HCT116 (cell line): Measurements from ENCODE around the gene RALGPS2. TPM values are rescaled to one million over a fixed set of nuclear protein-coding genes. Genes with fewer than 3 reads are reported as not detected.

Experiments used
- ATAC-seq: fragments of 200-7000 bp; cut with Tn5 transposase; 2 replicates; pipeline ENCODE4 v1.9.1; 2020; ENCODE audit warnings: mild to moderate bottlenecking, moderate library complexity
- BruUV-seq: library from RNA; stranded (reverse); fragments of 400-500 nt; replicated peaks from 2 replicates; lab custom pipeline; 2021; lab: Mats Ljungman, UMichigan
- CTCF ChIA-PET: fragments of 300-600 bp; sonication (Branson Sonifier 250); formaldehyde crosslinking; loops from one replicate; lab custom pipeline; 2021; ENCODE audit warnings: antibody characterized with exemption; lab: Charles Lee
- POLR2A ChIA-PET: fragments of 300-600, 350-600 bp; sonication (Branson Sonifier 250); formaldehyde crosslinking; loops from one replicate; lab custom pipeline; 2021; ENCODE audit warnings: antibody characterized with exemption; lab: Charles Lee
- RAD21 ChIA-PET, 2 experiments: fragments of 300-600 bp; sonication (Branson Sonifier 250); formaldehyde crosslinking; loops; one replicate each; lab custom pipeline; 2023; ENCODE audit warnings: low total read pairs in 2 of 2; ENCODE audit not compliant: uncharacterized antibody in 2 of 2, unreplicated experiment in 2 of 2, low non-redundant PET in 1 of 2; lab: Charles Lee
- DNase-seq: peaks from one replicate; pipeline ENCODE4 v3.0.0-alpha.2; 2010; ENCODE audit warnings: low read depth, low spot score
- H2AFZ ChIP-seq: fragments of 200-600 bp; shearing (Covaris generic), sonication (generic); 2 replicates; pipeline ENCODE4 v1.6.1; 2017; ENCODE audit warnings: low read depth, mixed run types, mixed read lengths, antibody characterized with exemption, low read length; ENCODE audit not compliant: poor library complexity, severe bottlenecking
- H3K27ac ChIP-seq: 2 replicates; pipeline ENCODE4 v1.5.1; 2012; ENCODE audit warnings: low read depth, low read length
- H3K27me3 ChIP-seq: fragments of 200-600 bp; sonication (generic); 2 replicates; pipeline ENCODE4 v1.6.1; 2016; ENCODE audit warnings: mixed run types, low read length, mixed read lengths; ENCODE audit not compliant: insufficient read depth
- H3K36me3 ChIP-seq, 2 experiments: fragments of 200-500 bp in 1 of 2; fragments of 200-600 bp in 1 of 2; sonication (Bioruptor generic) in 1 of 2; sonication (generic) in 1 of 2; 2 replicates each; pipeline versions ENCODE4 v1.5.1 to v1.6.1; 2014 to 2016; ENCODE audit warnings: low read length in 2 of 2, inconsistent platforms in 1 of 2, mixed read lengths in 1 of 2, mixed run types in 1 of 2; ENCODE audit not compliant: insufficient read depth in 2 of 2, control insufficient read depth in 1 of 2
- H3K4me1 ChIP-seq, 2 experiments: fragments of 200-600 bp in 1 of 2; sonication (generic) in 1 of 2; 2 replicates each; pipeline versions ENCODE4 v1.5.1 to v1.6.1; 2012 to 2017; ENCODE audit warnings: low read length in 2 of 2, inconsistent platforms in 1 of 2, mild to moderate bottlenecking in 1 of 2, mixed read lengths in 1 of 2, mixed run types in 1 of 2, moderate library complexity in 1 of 2; ENCODE audit not compliant: insufficient read depth in 2 of 2, control insufficient read depth in 1 of 2
- H3K4me2 ChIP-seq: fragments of 200-600 bp; sonication (generic); 2 replicates; pipeline ENCODE4 v1.6.1; 2017; ENCODE audit warnings: mixed run types, low read length, mixed read lengths
- H3K4me3 ChIP-seq, 2 experiments: fragments of 200-600 bp in 1 of 2; sonication (generic) in 1 of 2; replicated peaks in 1 of 2; 2 replicates each; pipeline ENCODE4 v1.5.1; 2011 to 2016; ENCODE audit warnings: low read length in 2 of 2, control low read depth in 1 of 2, low read depth in 1 of 2, mild to moderate bottlenecking in 1 of 2, mixed read lengths in 1 of 2, mixed run types in 1 of 2
- H3K79me2 ChIP-seq: fragments of 200-600 bp; sonication (generic); 2 replicates; pipeline ENCODE4 v1.6.1; 2017; ENCODE audit warnings: mild to moderate bottlenecking, mixed run types, low read length, moderate library complexity, mixed read lengths; ENCODE audit not compliant: insufficient read depth
- H3K9ac ChIP-seq: fragments of 200-600 bp; sonication (generic); 2 replicates; pipeline ENCODE4 v1.6.1; 2016; ENCODE audit warnings: low read length, mixed read lengths
- H3K9me2 ChIP-seq: fragments of 200-600 bp; sonication (generic), shearing (Covaris generic); 2 replicates; pipeline ENCODE4 v1.6.1; 2017; ENCODE audit warnings: mixed run types, mild to moderate bottlenecking, moderate library complexity; ENCODE audit not compliant: insufficient read depth
- H3K9me3 ChIP-seq, 2 experiments: fragments of 200-500 bp in 1 of 2; fragments of 200-600 bp in 1 of 2; sonication (Bioruptor generic) in 1 of 2; sonication (generic) in 1 of 2; 2 replicates each; pipeline ENCODE4 v1.6.1; 2014 to 2017; ENCODE audit warnings: low read length in 2 of 2, mixed read lengths in 2 of 2, inconsistent platforms in 1 of 2, low read depth in 1 of 2, mild to moderate bottlenecking in 1 of 2, mixed run types in 1 of 2, moderate library complexity in 1 of 2; ENCODE audit not compliant: control insufficient read depth in 1 of 2, insufficient read depth in 1 of 2
- H4K20me1 ChIP-seq: fragments of 200-600 bp; sonication (generic), shearing (Covaris generic); 2 replicates; pipeline ENCODE4 v1.6.1; 2017; ENCODE audit warnings: mixed run types, mild to moderate bottlenecking, moderate library complexity; ENCODE audit not compliant: insufficient read depth
- ATF3 ChIP-seq: IDR thresholded peaks from 2 replicates; pipeline ENCODE4 v1.6.1; 2012
- CBX3 ChIP-seq: IDR thresholded peaks from 2 replicates; pipeline ENCODE4 v1.6.1; 2012; ENCODE audit warnings: low read depth
- CEBPB ChIP-seq: IDR thresholded peaks from 2 replicates; pipeline ENCODE4 v1.6.1; 2012; ENCODE audit warnings: low read depth
- CTCF ChIP-seq, 3 experiments: fragments of 200-600 bp in 1 of 3; sonication (generic) in 1 of 3; IDR thresholded peaks in 2 of 3; conservative IDR thresholded peaks in 1 of 3; 2 replicates each; pipeline ENCODE4 v1.5.1; 2012 to 2017; ENCODE audit warnings: low read depth in 2 of 3, low read length in 2 of 3, antibody characterized with exemption in 1 of 3, borderline replicate concordance in 1 of 3, control low read depth in 1 of 3, mild to moderate bottlenecking in 1 of 3, mixed read lengths in 1 of 3, mixed run types in 1 of 3, moderate library complexity in 1 of 3; ENCODE audit not compliant: insufficient read depth in 1 of 3
- EGR1 ChIP-seq: IDR thresholded peaks from 2 replicates; pipeline ENCODE4 v1.6.1; 2012; ENCODE audit warnings: low read depth
- ELF1 ChIP-seq: IDR thresholded peaks from 2 replicates; pipeline ENCODE4 v1.6.1; 2012; ENCODE audit warnings: low read depth, borderline replicate concordance
- EZH2 ChIP-seq: fragments of 200-600 bp; sonication (generic); IDR thresholded peaks from 2 replicates; pipeline ENCODE4 v1.6.1; 2017; ENCODE audit warnings: antibody characterized with exemption, mixed run types
- EZH2phosphoT487 ChIP-seq: fragments of 200-600 bp; IDR thresholded peaks from 2 replicates; pipeline ENCODE4 v1.6.1; 2018; ENCODE audit warnings: antibody characterized with exemption, borderline replicate concordance
- FOSL1 ChIP-seq: IDR thresholded peaks from 2 replicates; pipeline ENCODE4 v1.6.1; 2012; ENCODE audit warnings: low read depth
- POLR2A ChIP-seq: IDR thresholded peaks from 2 replicates; pipeline ENCODE4 v1.7.0; 2011; ENCODE audit warnings: borderline replicate concordance; ENCODE audit not compliant: insufficient read depth, insufficient read length; ENCODE audit errors: extremely low read depth
- POLR2AphosphoS5 ChIP-seq: IDR thresholded peaks from 2 replicates; pipeline ENCODE4 v1.6.1; 2011; ENCODE audit warnings: mild to moderate bottlenecking, low read depth, low read length, moderate library complexity
- RAD21 ChIP-seq: IDR thresholded peaks from 2 replicates; pipeline ENCODE4 v1.6.1; 2012; ENCODE audit warnings: low read depth, mild to moderate bottlenecking
- SIN3A ChIP-seq: IDR thresholded peaks from 2 replicates; pipeline ENCODE4 v1.6.1; 2012; ENCODE audit warnings: low read depth
- SP1 ChIP-seq: IDR thresholded peaks from 2 replicates; pipeline ENCODE4 v1.6.1; 2012; ENCODE audit warnings: low read depth
- SRF ChIP-seq: IDR thresholded peaks from 2 replicates; pipeline ENCODE4 v1.6.1; 2012; ENCODE audit warnings: low read depth
- TCF7L2 ChIP-seq: IDR thresholded peaks from 2 replicates; pipeline ENCODE4 v1.7.0; 2011; ENCODE audit warnings: borderline replicate concordance, inconsistent platforms; ENCODE audit not compliant: insufficient read depth, insufficient read length; ENCODE audit errors: extremely low read depth
- YY1 ChIP-seq: IDR thresholded peaks from 2 replicates; pipeline ENCODE4 v1.6.1; 2011; ENCODE audit warnings: low read length, low read depth, moderate library complexity, mild to moderate bottlenecking; ENCODE audit not compliant: insufficient replicate concordance; ENCODE audit errors: extremely low read depth
- ZFX ChIP-seq: fragments of 450-650 bp; IDR thresholded peaks from 2 replicates; pipeline ENCODE4 v1.6.1; 2017
- ZNF274 ChIP-seq: fragments of 200-500 bp; sonication (Bioruptor generic); IDR thresholded peaks from 2 replicates; pipeline ENCODE4 v1.6.1; 2014; ENCODE audit warnings: mild to moderate bottlenecking, low read depth, low read length, inconsistent platforms
- intact Hi-C: fragments of 100-400 bp; cut with micrococcal nuclease; formaldehyde crosslinking; loops from 2 replicates; pipeline ENCODE4 v1.10.0; 2022
- total RNA-seq: library from RNA; stranded (reverse); gene quantifications from one replicate; pipeline ENCODE4 v1.2.1, GENCODE V29; 2021; ENCODE audit not compliant: unreplicated experiment

Gene RALGPS2
- total RNA-seq, 1 experiment from 2014 or later, result 25.6 TPM

GRCh38 chr1:178849918-178850317 lies 124.9 kb downstream of the RALGPS2 start:
- Histone ChIP-seq H3K36me3 (no peaks in the 10 kb centered on the region), H3K27me3 (no peaks in the 10 kb centered on the region), H3K79me2 (no peaks in the 10 kb centered on the region), H3K4me2 (no peak overlapping the region), H3K9ac (no peak overlapping the region), H3K9me3 (no peaks in the 10 kb centered on the region), H2AFZ (no peak overlapping the region), H3K4me3 (no peak overlapping the region), H3K9me2 (no peaks in the 10 kb centered on the region), H4K20me1 (no peaks in the 10 kb centered on the region), H3K4me1 (peaks cover 6 to 12% of the 10 kb centered on the region in 2 experiments; a peak in 2 of 4 replicates), H3K27ac (no peak overlapping the region)
- ATAC-seq (no peak), DNase-seq (no peak)
- no peak for TF ChIP-seq EZH2
- no peak for TF ChIP-seq ELF1
- no peak for TF ChIP-seq POLR2AphosphoS5
- TF ChIP-seq CBX3, result no peak
- TF ChIP-seq RAD21, result no peak
- no peak for TF ChIP-seq SRF
- TF ChIP-seq EZH2phosphoT487, result no peak
- no peak for TF ChIP-seq TCF7L2
- TF ChIP-seq SIN3A, result no peak
- no peak for TF ChIP-seq ATF3
- TF ChIP-seq ZFX, result no peak
- TF ChIP-seq CEBPB, result no peak
- no peak for TF ChIP-seq POLR2A
- TF ChIP-seq ZNF274, result no peak
- no peak for TF ChIP-seq EGR1
- TF ChIP-seq SP1, result no peak
- no peak for TF ChIP-seq CTCF (IDR thresholded peaks at IDR 0.05 in 2 of 3, conservative IDR thresholded peaks at IDR 0.05 in 1 of 3; ENCODE audit: borderline replicate concordance in 1 of 3, insufficient read depth in 1 of 3, low read depth in 2 of 3, low read length in 2 of 3)
- TF ChIP-seq YY1, result no peak
- no peak for TF ChIP-seq FOSL1
- CTCF ChIA-PET, result interaction anchor here (1.3 kb wide), 1 partner anchor 153 kb away, joined by 3 read pairs; no protein-coding TSS in a partner anchor
- no TSS peak for BruUV-seq
- intact Hi-C loops, result no loop called here
- RAD21 ChIA-PET, result no interaction called here
- POLR2A ChIA-PET, result no interaction called here
